Activated CD4-positive, alpha-beta T cell treated with anti-CD3 and anti-CD28 coated beads for 1 hour (primary cell): ENCODE measurements around the gene SETD2.
A peak's percentile ranks its signal among the peaks of the same experiment; 100 is the strongest.

Experiments used
- DNase-seq: peaks from one replicate; pipeline ENCODE4 v3.0.0-alpha.2; 2020

SETD2 gene

GRCh38 chr3:47008234-47008796 lies 155.6 kb downstream of the SETD2 start:
- DNase-seq, result no peak

- DNase-seq, result no peak
These were observed 156.3 kb downstream of the SETD2 start for GRCh38 chr3:47007482-47008233.

- no peak for DNase-seq
These were observed 156.9 kb downstream of the SETD2 start for GRCh38 chr3:47007001-47007400.

- no peak for DNase-seq
These were observed 157.7 kb downstream of the SETD2 start for GRCh38 chr3:47006145-47006651.

GRCh38 chr3:47005212-47006144 lies 158.4 kb downstream of the SETD2 start:
- DNase-seq, result no peak

GRCh38 chr3:47004369-47005211 lies 159.3 kb downstream of the SETD2 start:
- no peak for DNase-seq

GRCh38 chr3:47003461-47004368 lies 160.2 kb downstream of the SETD2 start:
- DNase-seq, result no peak

GRCh38 chr3:47003056-47003410 lies 160.9 kb downstream of the SETD2 start:
- DNase-seq, result no peak

- DNase-seq, result no peak
These were observed 161.5 kb downstream of the SETD2 start for GRCh38 chr3:47002171-47003055.

GRCh38 chr3:47001731-47002170 lies 162.2 kb downstream of the SETD2 start:
- DNase-seq, result no peak

- no peak for DNase-seq
These were observed 162.8 kb downstream of the SETD2 start for GRCh38 chr3:47000922-47001730.

- DNase-seq, result no peak
These were observed 163.6 kb downstream of the SETD2 start for GRCh38 chr3:47000198-47000815.

GRCh38 chr3:46999516-47000197 lies 164.3 kb downstream of the SETD2 start:
- DNase-seq, result no peak

- no peak for DNase-seq
These were observed 164.9 kb downstream of the SETD2 start for GRCh38 chr3:46998852-46999515.

GRCh38 chr3:46998121-46998851 lies 165.6 kb downstream of the SETD2 start:
- peak; percentile 63 for DNase-seq

- no peak for DNase-seq
These were observed 166.3 kb downstream of the SETD2 start for GRCh38 chr3:46997453-46998091.
